Caco-2 (cell line): ENCODE measurements around the gene SLC44A2. TPM values are rescaled to one million over a fixed set of nuclear protein-coding genes. Genes with fewer than 3 reads are reported as not detected.

Source experiments
- BruUV-seq: library from RNA; stranded (reverse); fragments of 400-500 nt; replicated peaks from 2 replicates; lab custom pipeline; 2021; lab: Mats Ljungman, UMichigan
- CTCF ChIA-PET: fragments of 300-600 bp; sonication (Branson Sonifier 250); formaldehyde crosslinking; loops from one replicate; lab custom pipeline; 2022; ENCODE audit warnings: antibody characterized with exemption; lab: Charles Lee
- POLR2A ChIA-PET: fragments of 300-600 bp; sonication (Branson Sonifier 250); formaldehyde crosslinking; loops from one replicate; lab custom pipeline; 2022; ENCODE audit warnings: antibody characterized with exemption; lab: Charles Lee
- DNase-seq, 2 experiments: peaks; one replicate each; pipeline versions ENCODE4 v3.0.0 to v3.0.0-alpha.2; 2020 to 2022
- H3K27me3 ChIP-seq: replicated peaks from 2 replicates; pipeline ENCODE4 v1.6.0; 2011; ENCODE audit warnings: low read length; ENCODE audit not compliant: control insufficient read depth, insufficient read depth
- H3K36me3 ChIP-seq: 2 replicates; pipeline ENCODE4 v1.5.1; 2011; ENCODE audit warnings: low read length; ENCODE audit not compliant: control insufficient read depth, insufficient read depth
- H3K4me1 ChIP-seq: fragments of 250-450 bp; sonication (Bioruptor Pico); 2 replicates; pipeline ENCODE4 v1.5.1; 2020; ENCODE audit warnings: mild to moderate bottlenecking
- H3K4me3 ChIP-seq: 2 replicates; pipeline ENCODE4 v1.5.1; 2011; ENCODE audit warnings: low read depth, mild to moderate bottlenecking, control low read depth, low read length
- H3K9me3 ChIP-seq: fragments of 250-450 bp; sonication (Bioruptor Pico); 2 replicates; pipeline ENCODE4 v1.5.1; 2020; ENCODE audit warnings: mild to moderate bottlenecking, moderate library complexity
- H3K27ac Mint-ChIP-seq: one replicate; pipeline ENCODE4 v1.8.0; 2022; ENCODE audit warnings: mixed read lengths; ENCODE audit not compliant: unreplicated experiment
- H3K27me3 Mint-ChIP-seq: one replicate; pipeline ENCODE4 v1.8.0; 2022; ENCODE audit warnings: mixed read lengths; ENCODE audit not compliant: insufficient read depth, unreplicated experiment
- H3K36me3 Mint-ChIP-seq: one replicate; pipeline ENCODE4 v1.8.0; 2022; ENCODE audit warnings: mild to moderate bottlenecking, mixed read lengths; ENCODE audit not compliant: insufficient read depth, unreplicated experiment
- H3K4me1 Mint-ChIP-seq: one replicate; pipeline ENCODE4 v1.8.0; 2022; ENCODE audit warnings: low read depth, mixed read lengths; ENCODE audit not compliant: unreplicated experiment
- H3K4me3 Mint-ChIP-seq: one replicate; pipeline ENCODE4 v1.8.0; 2022; ENCODE audit warnings: mild to moderate bottlenecking, moderate library complexity, mixed read lengths; ENCODE audit not compliant: unreplicated experiment
- H3K9me3 Mint-ChIP-seq: one replicate; pipeline ENCODE4 v1.8.0; 2022; ENCODE audit warnings: mixed read lengths; ENCODE audit not compliant: unreplicated experiment
- intact Hi-C: fragments of 100-400 bp; cut with micrococcal nuclease; formaldehyde crosslinking; loops from one replicate; pipeline ENCODE4 v1.10.0; 2022; ENCODE audit not compliant: unreplicated experiment
- total RNA-seq: library from RNA; stranded (reverse); gene quantifications from 2 replicates; pipeline ENCODE4 v1.2.3, GENCODE V29; 2022
- TF ChIP-seq, protein P1 (sequence below), 2 experiments: fragments of 200-600 bp in 1 of 2; IDR thresholded peaks; 1 replicate in 1 of 2; 2 replicates in 1 of 2; pipeline versions ENCODE4 v1.5.1 to v1.8.0; 2011 to 2022; ENCODE audit warnings: antibody characterized with exemption in 1 of 2, control low read depth in 1 of 2, inconsistent platforms in 1 of 2, low read depth in 1 of 2, low read length in 1 of 2, mild to moderate bottlenecking in 1 of 2, moderate library complexity in 1 of 2; ENCODE audit not compliant: insufficient read depth in 1 of 2, severe bottlenecking in 1 of 2, unreplicated experiment in 1 of 2

The SLC44A2 gene
- total RNA-seq, 1 experiment from 2014 or later, result 119 TPM

DNA sequence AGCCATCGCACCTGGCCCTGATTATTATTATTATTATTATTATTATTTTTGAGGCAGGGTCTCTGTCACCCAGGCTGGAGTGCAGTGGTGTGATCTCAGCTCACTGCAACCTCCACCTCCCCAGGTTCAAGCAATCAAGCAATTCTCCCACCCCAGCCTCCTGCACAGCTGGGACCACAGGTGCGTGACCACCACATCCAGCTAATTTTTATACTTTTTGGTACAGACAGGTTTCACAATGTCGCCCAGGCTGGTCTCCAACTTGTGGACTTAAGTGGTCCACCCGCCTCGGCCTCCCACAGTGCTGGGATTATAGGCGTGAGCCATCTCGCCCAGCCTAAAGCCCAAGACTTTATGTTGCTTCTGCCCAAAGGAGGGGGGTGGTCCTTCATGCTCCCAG, 32.2 kb upstream of the SLC44A2 start:
- intact Hi-C loops, result no loop called here
- no peaks in the 10 kb centered on the region for H3K4me1 Mint-ChIP-seq
- no peaks in the 10 kb centered on the region for H3K27me3 Mint-ChIP-seq
- TF ChIP-seq, protein P1, sequence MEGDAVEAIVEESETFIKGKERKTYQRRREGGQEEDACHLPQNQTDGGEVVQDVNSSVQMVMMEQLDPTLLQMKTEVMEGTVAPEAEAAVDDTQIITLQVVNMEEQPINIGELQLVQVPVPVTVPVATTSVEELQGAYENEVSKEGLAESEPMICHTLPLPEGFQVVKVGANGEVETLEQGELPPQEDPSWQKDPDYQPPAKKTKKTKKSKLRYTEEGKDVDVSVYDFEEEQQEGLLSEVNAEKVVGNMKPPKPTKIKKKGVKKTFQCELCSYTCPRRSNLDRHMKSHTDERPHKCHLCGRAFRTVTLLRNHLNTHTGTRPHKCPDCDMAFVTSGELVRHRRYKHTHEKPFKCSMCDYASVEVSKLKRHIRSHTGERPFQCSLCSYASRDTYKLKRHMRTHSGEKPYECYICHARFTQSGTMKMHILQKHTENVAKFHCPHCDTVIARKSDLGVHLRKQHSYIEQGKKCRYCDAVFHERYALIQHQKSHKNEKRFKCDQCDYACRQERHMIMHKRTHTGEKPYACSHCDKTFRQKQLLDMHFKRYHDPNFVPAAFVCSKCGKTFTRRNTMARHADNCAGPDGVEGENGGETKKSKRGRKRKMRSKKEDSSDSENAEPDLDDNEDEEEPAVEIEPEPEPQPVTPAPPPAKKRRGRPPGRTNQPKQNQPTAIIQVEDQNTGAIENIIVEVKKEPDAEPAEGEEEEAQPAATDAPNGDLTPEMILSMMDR (IDR thresholded peaks at IDR 0.05; ENCODE audit: insufficient read depth in 1 of 2, low read depth in 1 of 2, low read length in 1 of 2, severe bottlenecking in 1 of 2, unreplicated experiment in 1 of 2), result no peak
- H3K27ac Mint-ChIP-seq, result no peak overlapping the region
- no peak overlapping the region for H3K4me3 Mint-ChIP-seq
- no TSS peak for BruUV-seq
- Histone ChIP-seq H3K4me1 (no peaks in the 10 kb centered on the region), H3K4me3 (no peak overlapping the region), H3K9me3 (no peaks in the 10 kb centered on the region), H3K27me3 (no peaks in the 10 kb centered on the region), H3K36me3 (no peaks in the 10 kb centered on the region)
- no peaks in the 10 kb centered on the region for H3K36me3 Mint-ChIP-seq
- CTCF ChIA-PET, result no interaction called here
- POLR2A ChIA-PET, result no interaction called here
- DNase-seq, result no peak
- no peaks in the 10 kb centered on the region for H3K9me3 Mint-ChIP-seq

GRCh38 chr19:10593820-10594637, 31.3 kb upstream of the SLC44A2 start:
- DNase-seq, result peak in 1 of 2 experiments; percentile 9
- ChIA-PET POLR2A (no interaction called here), CTCF (no interaction called here)
- intact Hi-C loops, result no loop called here
- Mint-ChIP-seq H3K4me3 (no peak overlapping the region), H3K4me1 (no peaks in the 10 kb centered on the region), H3K36me3 (no peaks in the 10 kb centered on the region), H3K27ac (no peak overlapping the region), H3K27me3 (no peaks in the 10 kb centered on the region), H3K9me3 (no peaks in the 10 kb centered on the region)
- BruUV-seq, result no TSS peak
- H3K4me1 ChIP-seq, result no peaks in the 10 kb centered on the region
- H3K36me3 ChIP-seq, result no peaks in the 10 kb centered on the region
- H3K9me3 ChIP-seq, result no peaks in the 10 kb centered on the region
- no peak overlapping the region for H3K4me3 ChIP-seq
- H3K27me3 ChIP-seq, result no peaks in the 10 kb centered on the region
- TF ChIP-seq, protein P1 (IDR thresholded peaks at IDR 0.05; ENCODE audit: insufficient read depth in 1 of 2, low read depth in 1 of 2, low read length in 1 of 2, severe bottlenecking in 1 of 2, unreplicated experiment in 1 of 2), result no peak

GRCh38 chr19:10600149-10600548, 25.2 kb upstream of the SLC44A2 start:
- Histone ChIP-seq H3K9me3 (no peaks in the 10 kb centered on the region), H3K27me3 (no peaks in the 10 kb centered on the region), H3K36me3 (no peaks in the 10 kb centered on the region), H3K4me1 (no peaks in the 10 kb centered on the region), H3K4me3 (no peak overlapping the region)
- H3K4me1 Mint-ChIP-seq, result peaks cover 11% of the 10 kb centered on the region
- H3K4me3 Mint-ChIP-seq, result no peak overlapping the region
- no peak for DNase-seq
- POLR2A ChIA-PET, result no interaction called here
- H3K27me3 Mint-ChIP-seq, result peaks cover 3% of the 10 kb centered on the region
- intact Hi-C loops, result no loop called here
- TF ChIP-seq, protein P1 (IDR thresholded peaks at IDR 0.05; ENCODE audit: insufficient read depth in 1 of 2, low read depth in 1 of 2, low read length in 1 of 2, severe bottlenecking in 1 of 2, unreplicated experiment in 1 of 2), result no peak
- CTCF ChIA-PET, result no interaction called here
- no TSS peak for BruUV-seq
- no peaks in the 10 kb centered on the region for H3K9me3 Mint-ChIP-seq
- no peak overlapping the region for H3K27ac Mint-ChIP-seq
- no peaks in the 10 kb centered on the region for H3K36me3 Mint-ChIP-seq
